Thoracic aorta (tissue), 2 donors: ENCODE measurements around the gene MXRA8. TPM values are rescaled to one million over a fixed set of nuclear protein-coding genes. Genes with fewer than 3 reads are reported as not detected.
A peak's percentile ranks its signal among the peaks of the same experiment; 100 is the strongest.

Experiments
- ATAC-seq: fragments of 150-250 bp; one replicate; pipeline ENCODE4 v1.8.0; 2017; ENCODE audit warnings: low read depth; ENCODE audit not compliant: insufficient number of reproducible peaks, low FRiP score
- DNase-seq: peaks from one replicate; pipeline ENCODE4 v3.0.0-alpha.2; 2020; ENCODE audit warnings: low spot score
- H3K27ac ChIP-seq, 2 donors: fragments of 200-600 bp; sonication (generic); 1 replicate in 1 of 2; 2 replicates in 1 of 2; pipeline ENCODE4 v1.5.1; 2016; ENCODE audit warnings: mild to moderate bottlenecking in 2 of 2, moderate library complexity in 2 of 2
- H3K27me3 ChIP-seq: fragments of 200-600 bp; sonication (generic); replicated peaks from 2 replicates; pipeline ENCODE4 v1.6.0; 2016; ENCODE audit warnings: mild to moderate bottlenecking; ENCODE audit not compliant: insufficient read depth
- H3K36me3 ChIP-seq: fragments of 200-600 bp; sonication (generic); one replicate; pipeline ENCODE4 v1.5.1; 2016
- H3K4me1 ChIP-seq, 2 donors: fragments of 200-600 bp; sonication (generic); 1 replicate in 1 of 2; 2 replicates in 1 of 2; pipeline versions ENCODE4 v1.5.1 to v1.6.0; 2016; ENCODE audit warnings: low read depth in 2 of 2, mild to moderate bottlenecking in 1 of 2; ENCODE audit not compliant: control insufficient read depth in 1 of 2
- H3K4me3 ChIP-seq: fragments of 200-600 bp; sonication (generic); 2 replicates; pipeline ENCODE4 v1.5.1; 2016; ENCODE audit warnings: mild to moderate bottlenecking
- H3K9me3 ChIP-seq: fragments of 200-600 bp; sonication (generic); 2 replicates; pipeline ENCODE4 v1.5.1; 2016
- CTCF ChIP-seq: fragments of 200-600 bp; sonication (generic); IDR thresholded peaks from one replicate; pipeline ENCODE4 v1.5.1; 2019; ENCODE audit warnings: antibody characterized with exemption
- total RNA-seq, 2 donors: library from RNA; depleted of rRNA; stranded (reverse); fragments of >200 nt; gene quantifications; one replicate each; pipeline versions ENCODE4 v1.1.0 to v1.2.3, GENCODE V29; 2016

The MXRA8 gene
- total RNA-seq, 2 donors from 2014 or later = 239 to 326 TPM

DNA sequence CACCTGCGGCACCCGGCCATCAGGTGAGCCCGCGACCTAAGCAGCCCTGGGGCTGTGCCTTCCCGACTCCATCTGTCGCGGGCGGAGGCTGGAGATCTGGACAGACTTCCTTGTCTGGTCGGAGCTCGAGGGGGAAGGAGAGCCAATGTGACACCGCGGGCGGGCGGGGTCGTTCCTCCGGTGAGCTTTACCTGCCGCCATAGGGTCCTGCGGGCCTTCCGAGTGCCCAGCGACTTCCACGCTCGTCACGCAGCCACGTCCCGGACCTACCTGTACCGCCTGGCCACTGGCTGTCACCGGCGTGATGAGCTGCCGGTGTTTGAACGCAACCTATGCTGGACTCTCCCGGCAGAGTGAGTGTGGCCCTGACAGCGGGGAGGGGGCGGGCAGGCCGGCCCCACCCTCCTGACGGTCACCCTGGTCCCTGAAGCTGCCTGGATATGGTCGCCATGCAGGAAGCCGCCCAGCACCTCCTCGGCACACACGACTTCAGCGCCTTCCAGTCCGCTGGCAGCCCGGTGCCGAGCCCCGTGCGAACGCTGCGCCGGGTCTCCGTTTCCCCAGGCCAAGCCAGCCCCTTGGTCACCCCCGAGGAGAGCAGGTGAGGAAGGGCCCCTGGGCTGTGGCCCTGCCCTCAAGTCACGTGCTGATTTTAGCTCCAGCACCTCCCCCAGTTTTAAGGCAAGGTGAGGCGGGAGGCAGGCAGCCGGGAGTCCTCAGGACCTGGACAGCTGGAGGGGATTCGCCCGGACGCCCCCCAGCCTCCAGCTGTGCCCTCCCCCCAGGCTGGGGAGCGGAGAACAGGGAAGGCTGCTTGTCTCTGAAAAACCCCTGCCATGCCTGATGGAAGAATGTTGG lies 48.9 kb downstream of the MXRA8 start:
- Histone ChIP-seq H3K36me3 (peaks cover 33% of the 10 kb centered on the region), H3K4me3 (peak overlapping the region; percentile 88), H3K27ac (peak overlapping the region; percentile 38 to 90), H3K4me1 (peaks cover 27 to 41% of the 10 kb centered on the region in 2 donors), H3K27me3 (no peaks in the 10 kb centered on the region), H3K9me3 (no peaks in the 10 kb centered on the region)
- no peak for ATAC-seq
- TF ChIP-seq CTCF = no peak
- DNase-seq = no peak

DNA sequence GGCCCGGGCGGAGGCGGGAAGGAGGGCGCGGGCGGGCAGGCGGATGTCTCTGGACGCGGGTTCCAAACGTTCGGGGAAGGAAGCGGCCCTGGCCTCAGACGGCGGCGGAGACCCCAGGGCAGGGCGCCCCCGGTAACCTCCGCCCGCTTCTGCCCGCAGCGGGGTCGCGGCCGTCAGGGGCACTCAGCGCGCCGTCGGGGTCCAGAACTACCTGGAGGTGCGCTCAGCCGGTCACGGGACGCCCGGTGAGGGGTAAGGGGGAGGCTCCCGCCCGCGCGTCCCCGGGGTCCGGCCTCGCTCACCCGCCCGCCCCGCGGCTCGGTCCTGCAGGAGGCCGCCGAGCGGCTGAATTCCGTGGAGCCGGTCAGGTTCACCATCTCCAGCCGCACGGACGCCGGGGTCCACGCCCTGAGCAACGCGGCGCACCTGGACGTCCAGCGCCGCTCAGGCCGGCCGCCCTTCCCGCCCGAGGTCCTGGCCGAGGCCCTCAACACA lies 49.6 kb downstream of the MXRA8 start:
- DNase-seq = no peak
- Histone ChIP-seq H3K27ac (peak overlapping the region; percentile 80 to 90), H3K27me3 (no peaks in the 10 kb centered on the region), H3K4me3 (peak overlapping the region; percentile 88), H3K4me1 (peaks cover 29 to 44% of the 10 kb centered on the region in 2 donors), H3K9me3 (no peaks in the 10 kb centered on the region), H3K36me3 (peaks cover 27% of the 10 kb centered on the region)
- ATAC-seq = no peak
- no peak for TF ChIP-seq CTCF

DNA sequence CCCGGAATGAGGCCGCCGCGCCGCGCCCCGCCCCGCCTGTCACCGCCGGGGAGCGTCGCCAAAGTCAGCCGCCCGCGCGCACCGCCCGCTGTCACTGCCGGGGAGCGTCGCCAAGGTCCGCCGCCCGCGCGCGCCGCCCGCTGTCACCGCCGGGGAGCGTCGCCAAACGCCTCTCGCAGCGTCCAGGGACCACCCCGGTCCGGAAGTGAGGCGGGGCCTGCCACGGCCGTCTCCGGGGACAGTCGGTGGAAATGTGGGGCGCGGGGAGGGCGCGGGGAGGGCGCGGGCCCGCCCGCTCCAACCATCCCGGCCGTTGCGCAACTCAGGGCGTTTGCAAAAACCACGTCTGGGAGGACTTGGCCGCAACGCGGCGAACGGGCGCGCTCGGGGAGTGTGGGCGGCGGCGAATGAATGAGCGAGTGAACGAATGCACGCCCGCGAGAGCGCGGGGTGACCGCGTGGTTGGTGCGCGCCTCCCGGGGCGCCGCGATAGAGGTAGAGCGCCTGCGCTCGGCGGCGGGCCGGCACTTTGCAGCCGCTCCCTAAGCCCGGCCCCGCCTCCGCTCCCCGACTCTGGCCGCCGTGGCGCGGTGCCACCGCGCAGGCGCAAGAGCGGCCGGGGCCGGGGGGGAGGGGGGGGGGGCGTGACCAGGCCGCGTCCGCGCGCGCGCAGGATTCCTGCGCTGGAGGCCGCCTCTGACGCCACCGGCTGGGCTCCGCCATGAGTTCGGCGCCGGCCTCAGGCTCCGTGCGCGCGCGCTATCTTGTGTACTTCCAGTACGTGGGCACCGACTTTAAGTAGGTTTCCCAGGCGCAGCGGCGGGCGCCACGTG lies 50.2 kb downstream of the MXRA8 start, which contains the start of the genes ACAP3 and PUSL1:
ACAP3 (minus strand) TSS at position 8 of the 833 bp plus-strand sequence. CDS start 115 bp downstream, outside the sequence.
PUSL1 (plus strand) TSS at position 675 of the 833 bp plus-strand sequence; CDS start at position 722, 47 bp downstream.
- DNase-seq (peak; percentile 51), ATAC-seq (peak; percentile 67)

DNA sequence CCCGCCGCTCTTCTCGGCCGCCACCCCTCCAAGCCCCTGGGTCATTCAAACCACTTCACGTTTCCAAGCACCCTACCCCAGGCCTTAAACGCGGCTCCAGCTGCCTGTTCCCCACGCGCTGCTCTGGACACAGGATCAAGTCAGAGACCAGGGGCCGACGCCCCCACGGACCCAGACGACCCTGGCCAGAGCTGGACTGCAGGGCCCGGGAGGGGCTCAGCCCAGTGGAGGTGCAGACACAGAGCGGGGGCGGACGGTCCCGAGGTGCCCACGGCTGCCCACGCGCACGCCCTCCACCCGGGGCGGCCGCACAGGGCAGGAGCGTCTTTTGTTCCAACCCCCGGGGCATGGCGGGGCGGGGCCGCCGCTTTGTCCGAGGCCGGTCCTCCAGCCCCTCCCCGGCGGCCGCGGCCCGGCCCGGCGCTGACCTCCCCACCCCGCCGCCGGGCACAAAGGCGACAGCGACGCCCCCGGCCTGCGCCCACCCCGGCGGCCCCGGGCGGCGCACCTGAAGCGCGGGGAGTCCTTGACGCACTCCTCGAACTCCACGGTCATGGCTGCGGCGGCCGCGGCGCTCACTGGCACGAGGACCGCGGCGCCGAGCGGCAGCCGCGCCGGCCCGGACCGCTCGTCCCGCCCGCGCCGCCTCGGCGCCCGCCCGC lies 51.0 kb downstream of the MXRA8 start:
- Histone ChIP-seq H3K27me3 (no peaks in the 10 kb centered on the region), H3K4me3 (peak overlapping the region; percentile 88), H3K9me3 (no peaks in the 10 kb centered on the region), H3K4me1 (peaks cover 29 to 44% of the 10 kb centered on the region in 2 donors), H3K27ac (peak overlapping the region; percentile 14 to 65), H3K36me3 (peaks cover 12% of the 10 kb centered on the region)
- TF ChIP-seq CTCF = no peak
- DNase-seq (no peak), ATAC-seq (peak; percentile 5)

More for the DNA sequence above, 50.2 kb downstream of the MXRA8 start, which contains the start of the genes ACAP3 and PUSL1:
- H3K27me3 ChIP-seq = no peaks in the 10 kb centered on the region
- H3K27ac ChIP-seq = peak within 1 kb of the TSS; percentile 90 to 94
- H3K9me3 ChIP-seq = no peaks in the 10 kb centered on the region
- H3K4me3 ChIP-seq = peak within 1 kb of the TSS; percentile 88
- peaks cover 20% of the 10 kb centered on the region for H3K36me3 ChIP-seq
- peak; percentile 27 for TF ChIP-seq CTCF
- peaks cover 29 to 44% of the 10 kb centered on the region in 2 donors for H3K4me1 ChIP-seq
